HEK293 (cell line): ENCODE data around the gene TCAF1.

ENCODE experiments used
- CTCF ChIA-PET: fragments of 350-600 bp; formaldehyde crosslinking; extraction: SDS; loops from one replicate; lab custom pipeline; 2021; ENCODE audit warnings: antibody characterized with exemption; lab: Yijun Ruan, JAX
- POLR2A ChIA-PET: fragments of 300-600 bp; formaldehyde crosslinking; extraction: SDS; loops from one replicate; lab custom pipeline; 2020; ENCODE audit warnings: antibody characterized with exemption, inconsistent platforms; lab: Yijun Ruan, JAX
- H3K27ac ChIP-seq: fragments of 200-500 bp; sonication (Bioruptor generic); 2 replicates; pipeline ENCODE4 v1.5.1; 2014; ENCODE audit warnings: low read depth, low read length, control low read depth, inconsistent platforms; ENCODE audit errors: extremely low read depth
- H3K36me3 ChIP-seq, 2 experiments: fragments of 200-500 bp in 1 of 2; sonication (Bioruptor generic) in 1 of 2; 1 replicate in 1 of 2; 2 replicates in 1 of 2; pipeline ENCODE4 v1.5.1; 2014 to 2017; ENCODE audit warnings: inconsistent platforms in 2 of 2, low read length in 2 of 2; ENCODE audit not compliant: control insufficient read depth in 2 of 2, insufficient read depth in 1 of 2
- H3K4me1 ChIP-seq: fragments of 200-500 bp; sonication (Bioruptor generic); 2 replicates; pipeline ENCODE4 v1.5.1; 2014; ENCODE audit warnings: mild to moderate bottlenecking, low read length, inconsistent platforms; ENCODE audit not compliant: control insufficient read depth, insufficient read depth
- H3K4me3 ChIP-seq: 2 replicates; pipeline ENCODE4 v1.5.1; 2011; ENCODE audit warnings: low read depth, mild to moderate bottlenecking, control low read depth, low read length, moderate library complexity
- H3K9me3 ChIP-seq: fragments of 200-500 bp; sonication (Bioruptor generic); 2 replicates; pipeline ENCODE4 v1.5.1; 2014; ENCODE audit warnings: low read depth, low read length, inconsistent platforms; ENCODE audit not compliant: control insufficient read depth, insufficient read depth
- GLI2 ChIP-seq: fragments of 450-650 bp; formaldehyde crosslinking; IDR thresholded peaks from 2 replicates; pipeline ENCODE4; 2017; ENCODE audit warnings: missing biosample characterization, missing genetic modification characterization, low read depth, borderline replicate concordance
- HOXC10 ChIP-seq: sonication (generic); formaldehyde crosslinking; IDR thresholded peaks from 2 replicates; pipeline ENCODE4 v1.8.1; 2023; ENCODE audit warnings: mild to moderate bottlenecking, missing genetic modification reagents
- KLF10 ChIP-seq: fragments of 450-650 bp; IDR thresholded peaks from 2 replicates; pipeline ENCODE4 v1.5.1; 2018; ENCODE audit warnings: missing biosample characterization, mild to moderate bottlenecking, missing genetic modification characterization
- SETDB1 ChIP-seq: IDR thresholded peaks from one replicate; pipeline ENCODE4 v1.6.1; 2017; ENCODE audit warnings: mild to moderate bottlenecking, low read length, moderate library complexity, mixed read lengths; ENCODE audit not compliant: insufficient read length
- ZBTB17 ChIP-seq: fragments of 450-650 bp; formaldehyde crosslinking; IDR thresholded peaks from 2 replicates; pipeline ENCODE4 v1.5.1; 2016; ENCODE audit warnings: missing biosample characterization, missing genetic modification characterization
- ZFHX2 ChIP-seq: fragments of 450-650 bp; formaldehyde crosslinking; conservative IDR thresholded peaks from 2 replicates; pipeline ENCODE4 v1.5.1; 2016; ENCODE audit warnings: missing biosample characterization, missing genetic modification characterization
- ZNF132 ChIP-seq: fragments of 450-650 bp; formaldehyde crosslinking; IDR thresholded peaks from 2 replicates; pipeline ENCODE4 v1.5.1; 2017; ENCODE audit warnings: missing biosample characterization, missing genetic modification characterization, borderline replicate concordance
- ZNF133 ChIP-seq: fragments of 450-650 bp; formaldehyde crosslinking; IDR thresholded peaks from 2 replicates; pipeline ENCODE4 v1.5.1; 2016; ENCODE audit warnings: missing biosample characterization, missing genetic modification characterization
- ZNF146 ChIP-seq: fragments of 450-650 bp; formaldehyde crosslinking; IDR thresholded peaks from 2 replicates; pipeline ENCODE4 v1.5.1; 2016; ENCODE audit warnings: missing biosample characterization, missing genetic modification characterization
- ZNF157 ChIP-seq: fragments of 450-650 bp; formaldehyde crosslinking; IDR thresholded peaks from 2 replicates; pipeline ENCODE4 v1.5.1; 2016; ENCODE audit warnings: missing biosample characterization, missing genetic modification characterization
- ZNF221 ChIP-seq: fragments of 450-650 bp; formaldehyde crosslinking; IDR thresholded peaks from 2 replicates; pipeline ENCODE4 v1.5.1; 2017; ENCODE audit warnings: missing biosample characterization, missing genetic modification characterization, borderline replicate concordance
- ZNF404 ChIP-seq: fragments of 450-650 bp; formaldehyde crosslinking; IDR thresholded peaks from 2 replicates; pipeline ENCODE4 v1.5.1; 2017; ENCODE audit warnings: missing biosample characterization, missing genetic modification characterization
- ZNF544 ChIP-seq: fragments of 450-650 bp; formaldehyde crosslinking; IDR thresholded peaks from 2 replicates; pipeline ENCODE4 v1.5.0; 2017; ENCODE audit warnings: missing biosample characterization, missing genetic modification characterization
- ZNF548 ChIP-seq: fragments of 450-650 bp; formaldehyde crosslinking; IDR thresholded peaks from 2 replicates; pipeline ENCODE4 v1.5.1; 2016; ENCODE audit warnings: missing biosample characterization, missing genetic modification characterization
- ZNF558 ChIP-seq: fragments of 450-650 bp; formaldehyde crosslinking; IDR thresholded peaks from 2 replicates; pipeline ENCODE4 v1.5.1; 2016; ENCODE audit warnings: missing biosample characterization, missing genetic modification characterization
- ZNF585B ChIP-seq: fragments of 450-650 bp; formaldehyde crosslinking; IDR thresholded peaks from 2 replicates; pipeline ENCODE4 v1.5.1; 2016; ENCODE audit warnings: missing biosample characterization, missing genetic modification characterization
- ZNF600 ChIP-seq: fragments of 450-650 bp; formaldehyde crosslinking; IDR thresholded peaks from 2 replicates; pipeline ENCODE4 v1.5.1; 2016; ENCODE audit warnings: missing biosample characterization, missing genetic modification characterization
- ZNF76 ChIP-seq: fragments of 450-650 bp; formaldehyde crosslinking; IDR thresholded peaks from 2 replicates; pipeline ENCODE4; 2016; ENCODE audit warnings: low read depth, missing biosample characterization, missing genetic modification characterization, borderline replicate concordance
- ZNF768 ChIP-seq: fragments of 450-650 bp; formaldehyde crosslinking; IDR thresholded peaks from 2 replicates; pipeline ENCODE4 v1.5.1; 2018; ENCODE audit warnings: missing biosample characterization, mild to moderate bottlenecking, missing genetic modification characterization
- ZNF785 ChIP-seq: fragments of 450-650 bp; formaldehyde crosslinking; IDR thresholded peaks from 2 replicates; pipeline ENCODE4 v1.5.1; 2016; ENCODE audit warnings: missing biosample characterization, missing genetic modification characterization
- ZSCAN30 ChIP-seq: fragments of 450-650 bp; IDR thresholded peaks from 2 replicates; pipeline ENCODE4 v1.5.1; 2018; ENCODE audit warnings: missing biosample characterization, mild to moderate bottlenecking, missing genetic modification characterization, moderate library complexity
- TF ChIP-seq, protein P1 (sequence below): fragments of 450-650 bp; formaldehyde crosslinking; IDR thresholded peaks from 2 replicates; pipeline ENCODE4 v1.5.1; 2017; ENCODE audit warnings: missing biosample characterization, missing genetic modification characterization
- TF ChIP-seq, protein P2 (sequence below): fragments of 450-650 bp; formaldehyde crosslinking; IDR thresholded peaks from 2 replicates; pipeline ENCODE4 v1.5.1; 2016; ENCODE audit warnings: missing biosample characterization, missing genetic modification characterization
- TF ChIP-seq, protein P3 (sequence below): fragments of 450-650 bp; IDR thresholded peaks from 2 replicates; pipeline ENCODE4 v1.5.1; 2018; ENCODE audit warnings: missing biosample characterization, missing genetic modification characterization
- TF ChIP-seq, protein P4 (sequence below): fragments of 450-650 bp; formaldehyde crosslinking; IDR thresholded peaks from 2 replicates; pipeline ENCODE4 v1.5.1; 2016; ENCODE audit warnings: missing biosample characterization, missing genetic modification characterization
- TF ChIP-seq, protein P5 (sequence below): fragments of 450-650 bp; formaldehyde crosslinking; IDR thresholded peaks from 2 replicates; pipeline ENCODE4 v1.5.1; 2016; ENCODE audit warnings: missing biosample characterization, missing genetic modification characterization, borderline replicate concordance

Gene TCAF1

DNA sequence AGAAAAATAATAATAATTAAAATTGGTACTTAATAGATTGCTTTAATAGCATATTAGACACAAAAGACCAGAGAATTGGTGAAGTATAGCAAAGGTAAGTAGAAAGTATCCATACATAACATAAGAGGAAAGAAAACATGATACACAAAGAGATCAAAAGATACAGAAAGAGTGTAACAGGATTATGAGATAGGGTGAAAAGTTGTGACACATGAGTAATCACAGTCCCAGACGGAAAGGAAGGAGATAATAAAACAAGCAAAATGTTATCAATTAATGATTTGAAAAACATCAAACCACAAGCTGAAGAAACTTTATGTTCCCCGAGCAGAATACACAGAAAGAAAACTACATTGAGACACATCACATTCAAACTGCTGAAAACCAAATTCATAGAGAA, 10.5 kb downstream of the TCAF1 start:
- H3K27ac ChIP-seq, result no peak overlapping the region
- no peak for TF ChIP-seq ZBTB17 (tag by site-specific recombination)
- no peak for TF ChIP-seq HOXC10 (CRISPR knock-in tag)
- TF ChIP-seq, protein P1, sequence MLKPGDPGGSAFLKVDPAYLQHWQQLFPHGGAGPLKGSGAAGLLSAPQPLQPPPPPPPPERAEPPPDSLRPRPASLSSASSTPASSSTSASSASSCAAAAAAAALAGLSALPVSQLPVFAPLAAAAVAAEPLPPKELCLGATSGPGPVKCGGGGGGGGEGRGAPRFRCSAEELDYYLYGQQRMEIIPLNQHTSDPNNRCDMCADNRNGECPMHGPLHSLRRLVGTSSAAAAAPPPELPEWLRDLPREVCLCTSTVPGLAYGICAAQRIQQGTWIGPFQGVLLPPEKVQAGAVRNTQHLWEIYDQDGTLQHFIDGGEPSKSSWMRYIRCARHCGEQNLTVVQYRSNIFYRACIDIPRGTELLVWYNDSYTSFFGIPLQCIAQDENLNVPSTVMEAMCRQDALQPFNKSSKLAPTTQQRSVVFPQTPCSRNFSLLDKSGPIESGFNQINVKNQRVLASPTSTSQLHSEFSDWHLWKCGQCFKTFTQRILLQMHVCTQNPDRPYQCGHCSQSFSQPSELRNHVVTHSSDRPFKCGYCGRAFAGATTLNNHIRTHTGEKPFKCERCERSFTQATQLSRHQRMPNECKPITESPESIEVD (tag by site-specific recombination), result no peak
- TF ChIP-seq ZNF76, result no peak
- TF ChIP-seq ZNF146, result no peak
- no peak for TF ChIP-seq ZNF768 (tag by site-specific recombination)
- TF ChIP-seq, protein P2, sequence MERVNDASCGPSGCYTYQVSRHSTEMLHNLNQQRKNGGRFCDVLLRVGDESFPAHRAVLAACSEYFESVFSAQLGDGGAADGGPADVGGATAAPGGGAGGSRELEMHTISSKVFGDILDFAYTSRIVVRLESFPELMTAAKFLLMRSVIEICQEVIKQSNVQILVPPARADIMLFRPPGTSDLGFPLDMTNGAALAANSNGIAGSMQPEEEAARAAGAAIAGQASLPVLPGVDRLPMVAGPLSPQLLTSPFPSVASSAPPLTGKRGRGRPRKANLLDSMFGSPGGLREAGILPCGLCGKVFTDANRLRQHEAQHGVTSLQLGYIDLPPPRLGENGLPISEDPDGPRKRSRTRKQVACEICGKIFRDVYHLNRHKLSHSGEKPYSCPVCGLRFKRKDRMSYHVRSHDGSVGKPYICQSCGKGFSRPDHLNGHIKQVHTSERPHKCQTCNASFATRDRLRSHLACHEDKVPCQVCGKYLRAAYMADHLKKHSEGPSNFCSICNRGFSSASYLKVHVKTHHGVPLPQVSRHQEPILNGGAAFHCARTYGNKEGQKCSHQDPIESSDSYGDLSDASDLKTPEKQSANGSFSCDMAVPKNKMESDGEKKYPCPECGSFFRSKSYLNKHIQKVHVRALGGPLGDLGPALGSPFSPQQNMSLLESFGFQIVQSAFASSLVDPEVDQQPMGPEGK (tag by site-specific recombination), result no peak
- TF ChIP-seq ZNF548, result no peak
- no peak for TF ChIP-seq ZNF585B (tag by site-specific recombination)
- TF ChIP-seq SETDB1, result no peak
- TF ChIP-seq ZNF157 (tag by site-specific recombination), result no peak
- no peak for TF ChIP-seq ZNF404
- no peak for TF ChIP-seq ZNF785 (tag by site-specific recombination)
- TF ChIP-seq ZNF558, result no peak
- TF ChIP-seq, protein P3, sequence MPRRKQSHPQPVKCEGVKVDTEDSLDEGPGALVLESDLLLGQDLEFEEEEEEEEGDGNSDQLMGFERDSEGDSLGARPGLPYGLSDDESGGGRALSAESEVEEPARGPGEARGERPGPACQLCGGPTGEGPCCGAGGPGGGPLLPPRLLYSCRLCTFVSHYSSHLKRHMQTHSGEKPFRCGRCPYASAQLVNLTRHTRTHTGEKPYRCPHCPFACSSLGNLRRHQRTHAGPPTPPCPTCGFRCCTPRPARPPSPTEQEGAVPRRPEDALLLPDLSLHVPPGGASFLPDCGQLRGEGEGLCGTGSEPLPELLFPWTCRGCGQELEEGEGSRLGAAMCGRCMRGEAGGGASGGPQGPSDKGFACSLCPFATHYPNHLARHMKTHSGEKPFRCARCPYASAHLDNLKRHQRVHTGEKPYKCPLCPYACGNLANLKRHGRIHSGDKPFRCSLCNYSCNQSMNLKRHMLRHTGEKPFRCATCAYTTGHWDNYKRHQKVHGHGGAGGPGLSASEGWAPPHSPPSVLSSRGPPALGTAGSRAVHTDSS (tag by site-specific recombination), result no peak
- TF ChIP-seq ZNF221 (tag by site-specific recombination), result no peak
- TF ChIP-seq, protein P4, sequence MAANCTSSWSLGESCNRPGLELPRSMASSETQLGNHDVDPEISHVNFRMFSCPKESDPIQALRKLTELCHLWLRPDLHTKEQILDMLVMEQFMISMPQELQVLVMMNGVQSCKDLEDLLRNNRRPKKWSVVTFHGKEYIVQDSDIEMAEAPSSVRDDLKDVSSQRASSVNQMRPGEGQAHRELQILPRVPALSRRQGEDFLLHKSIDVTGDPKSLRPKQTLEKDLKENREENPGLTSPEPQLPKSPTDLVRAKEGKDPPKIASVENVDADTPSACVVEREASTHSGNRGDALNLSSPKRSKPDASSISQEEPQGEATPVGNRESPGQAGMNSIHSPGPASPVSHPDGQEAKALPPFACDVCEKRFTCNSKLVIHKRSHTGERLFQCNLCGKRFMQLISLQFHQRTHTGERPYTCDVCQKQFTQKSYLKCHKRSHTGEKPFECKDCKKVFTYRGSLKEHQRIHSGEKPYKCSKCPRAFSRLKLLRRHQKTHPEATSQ (tag by site-specific recombination), result no peak
- no peak for TF ChIP-seq KLF10 (tag by site-specific recombination)
- TF ChIP-seq ZNF544 (tag by site-specific recombination), result no peak
- TF ChIP-seq ZNF133 (tag by site-specific recombination), result no peak
- POLR2A ChIA-PET, result interaction anchor here (2.2 kb wide), 1 partner anchor 10 kb away, joined by 16 read pairs; the partner anchor contains the start of gene TCAF1
- no peak overlapping the region for H3K4me3 ChIP-seq
- H3K4me1 ChIP-seq, result no peaks in the 10 kb centered on the region
- CTCF ChIA-PET, result interaction anchor here (2.1 kb wide), 1 partner anchor 10 kb away, joined by 14 read pairs; the partner anchor contains the start of gene TCAF1
- H3K36me3 ChIP-seq, result peaks cover 0 to 9% of the 10 kb centered on the region in 2 experiments; a peak in 1 of 3 replicates
- H3K9me3 ChIP-seq, result no peaks in the 10 kb centered on the region

DNA sequence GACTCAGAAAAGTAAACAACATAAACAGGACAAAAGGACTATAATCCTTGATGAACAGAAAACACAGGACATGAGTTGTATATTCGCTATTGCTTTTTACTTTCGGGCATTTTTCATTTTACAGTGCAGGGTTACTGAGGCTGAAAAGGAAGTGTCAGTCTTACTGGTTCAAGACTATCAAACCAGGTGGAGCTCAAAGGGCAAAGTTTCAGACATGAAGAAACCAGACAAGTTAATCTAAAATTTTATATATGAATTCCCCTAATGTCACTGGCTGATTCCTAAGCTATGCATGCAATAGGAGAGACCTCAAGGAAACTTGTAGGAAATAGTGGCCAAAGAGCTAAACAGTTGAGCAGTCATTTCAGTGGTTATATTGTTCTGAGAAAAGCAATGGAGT, 11.4 kb downstream of the TCAF1 start:
- CTCF ChIA-PET, result no interaction called here
- POLR2A ChIA-PET, result no interaction called here
- Histone ChIP-seq H3K4me1 (no peaks in the 10 kb centered on the region), H3K36me3 (peaks cover 0 to 9% of the 10 kb centered on the region in 2 experiments; a peak in 1 of 3 replicates), H3K9me3 (no peaks in the 10 kb centered on the region), H3K4me3 (no peak overlapping the region), H3K27ac (no peak overlapping the region)
- TF ChIP-seq GLI2 (tag by site-specific recombination) (no peak), ZSCAN30 (tag by site-specific recombination) (no peak), ZNF132 (tag by site-specific recombination) (no peak), ZFHX2 (tag by site-specific recombination) (no peak), ZNF600 (no peak)
- TF ChIP-seq, protein P5, sequence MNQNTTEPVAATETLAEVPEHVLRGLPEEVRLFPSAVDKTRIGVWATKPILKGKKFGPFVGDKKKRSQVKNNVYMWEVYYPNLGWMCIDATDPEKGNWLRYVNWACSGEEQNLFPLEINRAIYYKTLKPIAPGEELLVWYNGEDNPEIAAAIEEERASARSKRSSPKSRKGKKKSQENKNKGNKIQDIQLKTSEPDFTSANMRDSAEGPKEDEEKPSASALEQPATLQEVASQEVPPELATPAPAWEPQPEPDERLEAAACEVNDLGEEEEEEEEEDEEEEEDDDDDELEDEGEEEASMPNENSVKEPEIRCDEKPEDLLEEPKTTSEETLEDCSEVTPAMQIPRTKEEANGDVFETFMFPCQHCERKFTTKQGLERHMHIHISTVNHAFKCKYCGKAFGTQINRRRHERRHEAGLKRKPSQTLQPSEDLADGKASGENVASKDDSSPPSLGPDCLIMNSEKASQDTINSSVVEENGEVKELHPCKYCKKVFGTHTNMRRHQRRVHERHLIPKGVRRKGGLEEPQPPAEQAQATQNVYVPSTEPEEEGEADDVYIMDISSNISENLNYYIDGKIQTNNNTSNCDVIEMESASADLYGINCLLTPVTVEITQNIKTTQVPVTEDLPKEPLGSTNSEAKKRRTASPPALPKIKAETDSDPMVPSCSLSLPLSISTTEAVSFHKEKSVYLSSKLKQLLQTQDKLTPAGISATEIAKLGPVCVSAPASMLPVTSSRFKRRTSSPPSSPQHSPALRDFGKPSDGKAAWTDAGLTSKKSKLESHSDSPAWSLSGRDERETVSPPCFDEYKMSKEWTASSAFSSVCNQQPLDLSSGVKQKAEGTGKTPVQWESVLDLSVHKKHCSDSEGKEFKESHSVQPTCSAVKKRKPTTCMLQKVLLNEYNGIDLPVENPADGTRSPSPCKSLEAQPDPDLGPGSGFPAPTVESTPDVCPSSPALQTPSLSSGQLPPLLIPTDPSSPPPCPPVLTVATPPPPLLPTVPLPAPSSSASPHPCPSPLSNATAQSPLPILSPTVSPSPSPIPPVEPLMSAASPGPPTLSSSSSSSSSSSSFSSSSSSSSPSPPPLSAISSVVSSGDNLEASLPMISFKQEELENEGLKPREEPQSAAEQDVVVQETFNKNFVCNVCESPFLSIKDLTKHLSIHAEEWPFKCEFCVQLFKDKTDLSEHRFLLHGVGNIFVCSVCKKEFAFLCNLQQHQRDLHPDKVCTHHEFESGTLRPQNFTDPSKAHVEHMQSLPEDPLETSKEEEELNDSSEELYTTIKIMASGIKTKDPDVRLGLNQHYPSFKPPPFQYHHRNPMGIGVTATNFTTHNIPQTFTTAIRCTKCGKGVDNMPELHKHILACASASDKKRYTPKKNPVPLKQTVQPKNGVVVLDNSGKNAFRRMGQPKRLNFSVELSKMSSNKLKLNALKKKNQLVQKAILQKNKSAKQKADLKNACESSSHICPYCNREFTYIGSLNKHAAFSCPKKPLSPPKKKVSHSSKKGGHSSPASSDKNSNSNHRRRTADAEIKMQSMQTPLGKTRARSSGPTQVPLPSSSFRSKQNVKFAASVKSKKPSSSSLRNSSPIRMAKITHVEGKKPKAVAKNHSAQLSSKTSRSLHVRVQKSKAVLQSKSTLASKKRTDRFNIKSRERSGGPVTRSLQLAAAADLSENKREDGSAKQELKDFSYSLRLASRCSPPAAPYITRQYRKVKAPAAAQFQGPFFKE (tag by site-specific recombination), result no peak
